ENCODE data around the gene ALDH8A1.
"Not testable (repeated sequence)": the region's sequence is repeated elsewhere in the genome, so short reads cannot be mapped to it uniquely, and the experiment has no call there.

Gene ALDH8A1

DNA sequence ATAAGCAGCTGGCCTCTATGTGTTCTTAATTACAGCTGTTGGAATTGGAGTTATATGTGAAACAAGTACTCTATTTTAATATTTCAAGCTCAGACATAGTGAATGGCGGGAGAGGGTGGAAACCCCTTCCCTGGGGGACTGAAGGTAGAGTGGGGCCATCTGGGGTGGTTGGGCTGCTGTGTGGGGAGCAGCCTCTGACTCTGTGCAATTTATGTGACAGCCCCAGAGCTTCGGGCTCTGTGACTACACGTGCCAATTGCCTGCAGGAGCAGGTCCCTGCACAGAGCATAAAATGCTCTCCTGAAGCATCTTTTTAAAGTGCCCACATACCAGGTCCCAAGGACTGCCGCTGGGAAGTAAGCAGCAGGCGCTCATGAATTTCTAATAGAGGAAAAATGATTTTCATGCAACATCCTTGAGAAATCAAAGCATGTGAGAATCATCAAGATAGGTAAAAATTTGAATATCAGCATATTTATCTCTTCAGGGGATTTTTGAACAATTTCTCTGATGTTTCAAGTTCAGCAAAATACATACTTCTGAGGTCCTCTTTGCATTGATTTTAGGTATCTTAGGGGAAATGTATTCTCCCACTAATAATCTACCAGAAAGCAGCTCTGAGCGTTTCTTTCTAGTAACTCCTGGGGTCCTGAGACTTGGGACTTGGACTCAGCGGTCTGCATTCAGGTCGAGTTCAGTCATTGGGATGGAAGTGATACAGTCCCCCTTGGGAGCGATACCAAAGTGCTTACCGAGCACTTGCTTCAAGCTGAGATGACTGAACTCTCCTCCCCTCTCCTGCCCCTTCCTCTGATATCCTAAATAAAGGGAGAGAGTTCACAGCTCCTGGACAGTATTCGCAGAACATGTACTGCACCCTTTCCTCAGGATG is 40.0 kb downstream of the ALDH8A1 start:
- no peak overlapping the region for H3K4me3 Mint-ChIP-seq
- H3K9me3 Mint-ChIP-seq = no peaks in the 10 kb centered on the region
- no peak overlapping the region for H3K27ac Mint-ChIP-seq
- no peaks in the 10 kb centered on the region for H3K36me3 Mint-ChIP-seq (ENCODE audit: low read depth)
- H3K4me1 Mint-ChIP-seq (ENCODE audit: low read depth) = no peaks in the 10 kb centered on the region
- peaks cover 10% of the 10 kb centered on the region for H3K27me3 Mint-ChIP-seq

DNA sequence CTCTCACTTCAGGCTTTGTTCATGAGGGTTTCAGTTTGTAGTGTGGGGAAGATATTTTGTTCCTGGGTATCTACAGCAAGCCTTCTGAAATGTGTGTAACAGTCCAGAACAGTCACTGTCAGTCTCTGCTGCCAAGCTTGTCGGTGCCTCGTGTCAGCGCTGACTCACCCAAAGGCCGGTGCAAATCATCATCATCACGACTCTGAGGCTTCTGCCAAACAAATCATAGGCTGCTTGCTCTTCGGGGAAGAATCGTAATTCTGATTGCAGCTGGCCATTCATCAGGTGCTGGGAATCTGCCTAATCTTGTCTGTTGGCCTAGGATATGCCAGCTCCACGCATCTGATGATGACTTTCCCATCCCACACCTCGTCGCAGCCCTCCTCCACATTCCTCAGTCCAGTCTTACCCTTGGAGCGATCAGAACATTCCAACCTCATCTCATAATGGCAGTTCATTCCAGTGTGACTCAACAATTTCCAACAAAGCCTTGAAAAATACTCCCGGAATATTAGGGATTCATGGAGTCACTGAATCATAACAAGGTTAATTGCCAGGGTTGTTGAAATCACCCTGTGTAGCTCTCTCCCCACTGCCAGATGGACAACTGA is 40.9 kb downstream of the ALDH8A1 start:
- H3K36me3 Mint-ChIP-seq (ENCODE audit: low read depth) = no peaks in the 10 kb centered on the region
- H3K27me3 Mint-ChIP-seq = peaks cover 10% of the 10 kb centered on the region

DNA sequence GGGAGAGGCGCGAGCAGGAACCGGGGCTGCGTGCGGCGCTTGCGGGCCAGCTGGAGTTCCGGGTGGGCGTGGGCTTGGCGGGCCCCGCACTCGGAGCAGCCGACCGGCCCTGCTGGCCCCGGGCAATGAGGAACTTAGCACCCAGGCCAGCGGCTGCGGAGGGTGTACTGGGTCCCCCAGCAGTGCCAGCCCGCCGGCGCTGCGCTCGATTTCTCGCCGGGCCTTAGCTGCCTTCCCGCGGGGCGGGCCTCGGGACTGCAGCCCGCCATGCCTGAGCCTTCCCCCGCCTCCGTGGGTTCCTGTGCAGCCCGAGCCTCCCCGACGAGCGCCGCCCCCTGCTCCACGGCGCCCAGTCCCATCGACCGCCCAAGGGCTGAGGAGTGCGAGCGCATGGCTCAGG is 45.2 kb downstream of the ALDH8A1 start:
- H3K36me3 Mint-ChIP-seq (ENCODE audit: low read depth); H3K27ac Mint-ChIP-seq; H3K9me3 Mint-ChIP-seq; H3K4me1 Mint-ChIP-seq (ENCODE audit: low read depth); H3K4me3 Mint-ChIP-seq; H3K27me3 Mint-ChIP-seq: not testable (repeated sequence)

More for the DNA sequence above, 40.9 kb downstream of the ALDH8A1 start:
- Mint-ChIP-seq H3K4me3 (no peak overlapping the region), H3K4me1 (ENCODE audit: low read depth) (no peaks in the 10 kb centered on the region), H3K9me3 (no peaks in the 10 kb centered on the region), H3K27ac (no peak overlapping the region)

DNA sequence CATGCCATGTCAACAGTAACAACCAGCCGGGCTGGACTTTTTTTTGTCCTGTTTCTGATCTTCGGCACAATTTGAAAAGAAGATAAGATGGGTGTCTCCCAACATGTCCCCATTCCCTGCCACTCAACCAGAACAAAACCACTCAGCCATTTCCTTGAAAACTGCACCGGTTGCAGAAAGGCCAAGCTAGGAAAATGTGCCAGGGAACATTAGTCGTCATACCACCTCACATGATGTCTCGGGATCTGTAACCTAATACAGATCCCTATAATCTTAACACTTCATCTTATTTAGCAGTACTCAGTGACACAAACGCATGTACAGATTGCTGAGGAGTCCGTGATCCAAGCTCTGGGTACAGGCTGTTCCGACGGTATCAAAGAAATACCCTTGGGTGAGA is 46.5 kb downstream of the ALDH8A1 start:
- Mint-ChIP-seq H3K27ac (no peak overlapping the region), H3K4me1 (ENCODE audit: low read depth) (no peaks in the 10 kb centered on the region), H3K9me3 (no peaks in the 10 kb centered on the region), H3K4me3 (no peak overlapping the region), H3K36me3 (ENCODE audit: low read depth) (no peaks in the 10 kb centered on the region), H3K27me3 (no peaks in the 10 kb centered on the region)

DNA sequence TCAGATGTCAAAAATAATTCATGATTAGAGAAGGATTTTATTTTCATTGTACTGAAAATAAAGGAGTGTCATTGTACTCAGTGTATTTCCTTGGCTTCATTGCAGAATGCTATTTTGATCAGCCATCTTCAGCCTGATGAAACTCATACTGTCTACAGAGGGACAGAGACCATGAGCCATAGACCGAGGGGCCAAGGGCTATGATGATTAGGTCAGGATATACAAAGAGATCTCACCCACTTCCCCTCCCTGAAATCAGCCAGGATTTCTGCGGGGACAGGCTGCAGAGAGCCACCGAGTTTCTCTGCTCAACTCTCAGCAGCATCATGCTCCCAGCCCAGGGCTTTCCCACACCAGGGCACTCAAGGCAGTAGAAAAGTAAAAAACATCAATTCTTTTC is 47.0 kb downstream of the ALDH8A1 start:
- Mint-ChIP-seq H3K36me3 (ENCODE audit: low read depth) (no peaks in the 10 kb centered on the region), H3K27me3 (no peaks in the 10 kb centered on the region), H3K4me3 (no peak overlapping the region), H3K9me3 (no peaks in the 10 kb centered on the region), H3K27ac (no peak overlapping the region), H3K4me1 (ENCODE audit: low read depth) (no peaks in the 10 kb centered on the region)

DNA sequence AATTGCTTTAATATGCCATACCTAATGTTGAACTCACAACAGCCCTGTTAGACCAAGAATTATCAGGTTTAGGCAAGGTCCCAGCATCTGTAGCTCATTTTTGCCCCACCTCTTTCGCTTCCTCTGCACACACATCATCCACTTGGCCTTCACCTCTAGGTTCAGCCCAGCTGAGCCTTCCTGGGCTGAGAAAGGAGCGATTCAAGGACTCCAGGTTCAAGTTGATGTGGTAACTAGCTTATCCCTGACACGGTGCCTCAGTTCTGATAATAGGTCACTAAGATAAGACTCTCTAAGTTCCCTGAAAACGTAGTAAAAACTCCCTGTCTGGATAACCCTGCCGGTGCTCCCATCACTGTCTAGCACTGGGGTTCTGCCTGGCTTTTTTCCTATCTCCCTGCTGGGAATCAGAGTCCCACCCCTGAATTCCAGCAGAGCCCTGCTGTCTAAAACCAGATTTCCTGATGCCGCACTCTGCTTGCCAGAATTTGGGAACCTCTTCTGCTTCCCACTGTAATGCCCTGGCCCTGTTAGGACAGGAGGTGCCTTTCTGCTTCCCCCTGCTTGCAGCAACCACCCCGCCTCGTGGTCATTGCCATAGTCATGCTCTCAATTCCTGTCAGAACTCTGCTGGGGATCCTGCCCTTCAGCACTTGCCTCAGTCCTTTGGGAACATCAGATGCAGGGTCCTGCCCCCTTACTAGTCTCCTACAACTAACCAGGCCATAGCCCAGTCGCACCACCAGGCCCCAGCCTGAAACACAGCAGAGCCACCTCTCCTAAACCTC is 47.6 kb downstream of the ALDH8A1 start:
- Mint-ChIP-seq H3K27ac (no peak overlapping the region), H3K36me3 (ENCODE audit: low read depth) (no peaks in the 10 kb centered on the region), H3K4me1 (ENCODE audit: low read depth) (no peaks in the 10 kb centered on the region), H3K9me3 (no peaks in the 10 kb centered on the region), H3K4me3 (no peak overlapping the region), H3K27me3 (no peaks in the 10 kb centered on the region)

DNA sequence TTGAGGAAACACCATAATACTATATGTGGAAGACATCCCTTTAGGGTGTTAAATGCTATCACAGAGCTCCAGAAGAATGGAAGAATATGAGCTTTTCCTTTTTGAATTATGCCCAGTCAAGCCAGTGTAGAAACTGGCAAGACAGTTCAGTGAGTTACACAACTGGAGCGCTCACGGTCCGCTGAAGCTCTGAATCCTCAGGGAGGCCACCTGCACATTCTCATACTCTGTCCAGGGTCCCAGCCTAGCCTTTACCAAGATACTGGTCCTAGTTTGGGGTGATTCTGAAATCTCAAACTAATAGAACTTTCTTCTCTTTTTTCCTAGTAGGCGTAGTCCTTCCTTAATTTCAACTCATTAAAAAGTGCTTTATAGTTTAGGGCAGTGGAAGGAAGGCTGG is 51.3 kb downstream of the ALDH8A1 start:
- Mint-ChIP-seq H3K4me3 (no peak overlapping the region), H3K4me1 (ENCODE audit: low read depth) (no peaks in the 10 kb centered on the region), H3K9me3 (no peaks in the 10 kb centered on the region), H3K27ac (no peak overlapping the region), H3K36me3 (ENCODE audit: low read depth) (no peaks in the 10 kb centered on the region), H3K27me3 (peaks cover 4% of the 10 kb centered on the region)

DNA sequence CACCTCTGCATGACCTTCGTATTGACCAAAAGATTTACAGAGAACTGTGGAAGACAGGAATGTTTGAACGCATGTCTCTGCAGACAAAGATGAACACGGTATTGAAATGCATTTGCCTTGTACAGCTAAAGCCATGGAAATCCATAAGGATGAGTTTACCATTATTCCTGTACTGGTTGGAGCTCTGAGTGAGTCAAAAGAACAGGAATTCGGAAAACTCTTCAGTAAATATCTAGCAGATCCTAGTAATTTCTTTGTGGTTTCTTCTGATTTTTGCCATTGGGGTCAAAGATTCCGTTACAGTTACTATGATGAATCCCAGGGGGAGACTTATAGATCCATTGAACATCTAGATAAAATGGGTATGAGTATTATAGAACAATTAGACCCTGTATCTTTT is 51.7 kb downstream of the ALDH8A1 start:
- not testable (repeated sequence) for H3K36me3 Mint-ChIP-seq (ENCODE audit: low read depth); H3K4me3 Mint-ChIP-seq; H3K4me1 Mint-ChIP-seq (ENCODE audit: low read depth); H3K27me3 Mint-ChIP-seq; H3K27ac Mint-ChIP-seq; H3K9me3 Mint-ChIP-seq

DNA sequence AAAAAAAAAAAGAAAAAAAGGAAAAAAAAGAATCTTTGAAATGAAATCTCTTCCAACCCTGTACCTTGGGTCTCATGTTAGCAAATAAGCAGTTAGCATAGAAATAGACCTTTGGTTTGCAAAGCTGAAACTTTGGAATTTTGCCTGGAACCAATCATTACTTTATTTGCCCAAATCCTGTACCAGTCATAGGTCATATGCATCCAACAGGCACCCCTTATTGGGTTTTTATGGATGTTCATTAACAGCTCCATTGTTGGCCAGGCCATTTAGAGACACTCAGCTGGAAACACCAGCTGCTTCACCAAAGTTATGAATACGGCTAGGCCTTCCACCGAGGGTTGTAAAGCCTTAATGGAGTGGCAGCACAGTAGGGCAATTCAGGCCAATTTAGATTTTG is 53.0 kb downstream of the ALDH8A1 start:
- Mint-ChIP-seq H3K4me3 (no peak overlapping the region), H3K9me3 (no peaks in the 10 kb centered on the region), H3K4me1 (ENCODE audit: low read depth) (no peaks in the 10 kb centered on the region), H3K36me3 (ENCODE audit: low read depth) (no peaks in the 10 kb centered on the region), H3K27me3 (peaks cover 7% of the 10 kb centered on the region), H3K27ac (no peak overlapping the region)

DNA sequence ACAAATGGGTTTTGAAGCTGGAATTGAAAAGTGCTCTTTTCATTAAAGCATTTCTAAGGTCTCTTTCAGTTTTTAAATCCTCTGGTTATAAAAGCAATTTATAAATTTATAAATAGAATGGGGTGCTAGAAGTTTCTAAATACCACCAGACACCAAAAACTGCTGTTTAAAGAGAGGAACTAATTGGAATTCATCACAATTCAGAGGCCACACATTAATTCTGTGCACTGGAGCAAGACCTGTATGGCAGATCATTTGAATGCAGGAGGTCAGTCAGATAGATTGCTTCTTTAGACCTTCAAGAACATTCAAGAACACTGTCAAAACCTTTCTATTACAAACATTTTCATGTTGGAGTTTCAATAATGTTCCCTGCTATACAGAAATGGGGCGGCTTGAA is 55.1 kb downstream of the ALDH8A1 start:
- Mint-ChIP-seq H3K4me3 (no peak overlapping the region), H3K27ac (no peak overlapping the region), H3K9me3 (no peaks in the 10 kb centered on the region), H3K27me3 (peaks cover 7% of the 10 kb centered on the region), H3K4me1 (ENCODE audit: low read depth) (no peaks in the 10 kb centered on the region), H3K36me3 (ENCODE audit: low read depth) (no peaks in the 10 kb centered on the region)

DNA sequence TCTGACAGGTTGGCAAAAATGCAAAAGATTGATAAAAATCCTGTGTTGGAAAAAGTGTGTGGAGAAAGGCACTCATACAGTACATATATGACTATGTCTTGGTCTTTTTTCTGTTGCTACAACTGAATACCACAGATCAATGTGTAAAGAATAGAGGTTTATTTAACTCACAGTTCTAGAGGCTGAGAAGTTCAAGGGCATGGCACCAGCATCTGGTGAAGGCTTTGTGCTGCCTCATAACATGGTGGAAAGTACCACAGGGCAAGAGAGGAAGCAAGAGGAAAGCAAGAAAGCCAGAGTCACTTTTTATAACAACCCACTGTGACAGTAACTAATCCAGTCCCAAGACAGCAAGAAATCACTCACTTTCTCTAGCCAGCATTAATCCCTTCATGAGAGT is 57.5 kb downstream of the ALDH8A1 start:
- Mint-ChIP-seq H3K27me3 (peaks cover 7% of the 10 kb centered on the region), H3K4me3 (no peak overlapping the region), H3K27ac (no peak overlapping the region), H3K4me1 (ENCODE audit: low read depth) (no peaks in the 10 kb centered on the region), H3K36me3 (ENCODE audit: low read depth) (no peaks in the 10 kb centered on the region), H3K9me3 (no peaks in the 10 kb centered on the region)

DNA sequence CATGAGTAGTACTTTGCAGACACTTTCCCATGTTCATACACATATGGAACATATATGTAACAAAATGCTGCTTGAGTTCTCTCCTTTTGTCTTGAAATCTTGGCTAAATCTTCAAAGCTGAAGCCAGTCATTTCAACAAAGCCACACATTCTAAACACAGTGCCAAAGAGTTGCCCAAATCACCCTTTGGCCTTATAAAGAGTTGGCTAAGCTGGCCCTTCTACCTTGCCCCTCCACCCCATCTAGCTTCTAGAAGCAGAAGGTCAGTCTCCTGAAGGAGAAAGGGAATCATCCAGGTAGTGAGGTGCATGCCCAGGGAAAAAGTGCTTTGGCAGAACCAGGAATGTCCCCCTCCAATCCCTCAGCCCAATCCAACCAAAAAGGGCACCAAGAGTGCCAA is 58.3 kb downstream of the ALDH8A1 start:
- Mint-ChIP-seq H3K4me1 (ENCODE audit: low read depth) (no peaks in the 10 kb centered on the region), H3K36me3 (ENCODE audit: low read depth) (no peaks in the 10 kb centered on the region), H3K27me3 (peaks cover 7% of the 10 kb centered on the region), H3K9me3 (no peaks in the 10 kb centered on the region), H3K4me3 (no peak overlapping the region), H3K27ac (no peak overlapping the region)

DNA sequence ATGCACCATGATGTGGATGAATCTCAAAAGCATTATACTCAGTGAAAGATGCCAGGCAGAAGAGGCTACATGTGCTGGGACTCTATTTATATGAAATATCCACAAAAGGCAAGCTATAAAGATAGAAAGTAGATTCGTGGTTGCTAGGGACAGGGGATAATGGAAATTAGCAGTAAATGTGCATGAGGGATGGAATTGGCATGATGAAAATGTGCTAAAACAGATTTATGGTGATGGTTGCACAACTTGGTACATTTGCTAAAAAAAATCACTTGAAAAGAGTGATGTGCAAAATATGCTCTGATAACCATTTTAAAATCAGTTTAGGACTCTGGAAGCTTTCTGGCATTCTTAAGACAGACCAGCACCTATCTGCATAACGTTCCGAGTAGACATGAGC is 61.6 kb downstream of the ALDH8A1 start:
- H3K4me1 Mint-ChIP-seq (ENCODE audit: low read depth) = no peaks in the 10 kb centered on the region
- peaks cover 13% of the 10 kb centered on the region for H3K27me3 Mint-ChIP-seq
- H3K9me3 Mint-ChIP-seq = no peaks in the 10 kb centered on the region
- no peak overlapping the region for H3K27ac Mint-ChIP-seq
- no peaks in the 10 kb centered on the region for H3K36me3 Mint-ChIP-seq (ENCODE audit: low read depth)
- no peak overlapping the region for H3K4me3 Mint-ChIP-seq

DNA sequence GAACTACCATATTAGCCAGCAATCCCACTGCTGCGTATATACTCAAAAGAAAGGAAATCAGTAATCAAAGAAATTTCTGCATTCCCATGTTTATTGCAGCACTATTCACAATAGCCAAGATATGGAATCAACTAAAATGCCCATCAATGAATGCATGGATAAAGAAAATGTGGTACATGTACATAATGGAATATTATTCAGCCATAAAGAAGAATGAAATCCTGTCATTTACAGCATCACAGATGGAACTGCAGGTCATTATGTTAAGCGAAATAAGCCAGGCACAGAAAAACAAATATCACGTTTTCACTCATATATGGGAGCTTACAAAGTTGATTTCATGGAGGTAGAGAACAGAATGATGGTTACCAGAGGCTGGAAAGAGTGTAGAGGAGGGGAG is 65.1 kb downstream of the ALDH8A1 start:
- H3K4me1 Mint-ChIP-seq (ENCODE audit: low read depth) = no peaks in the 10 kb centered on the region
- no peak overlapping the region for H3K27ac Mint-ChIP-seq
- peaks cover 13% of the 10 kb centered on the region for H3K27me3 Mint-ChIP-seq
- H3K36me3 Mint-ChIP-seq (ENCODE audit: low read depth) = no peaks in the 10 kb centered on the region
- H3K4me3 Mint-ChIP-seq = no peak overlapping the region
- no peaks in the 10 kb centered on the region for H3K9me3 Mint-ChIP-seq

DNA sequence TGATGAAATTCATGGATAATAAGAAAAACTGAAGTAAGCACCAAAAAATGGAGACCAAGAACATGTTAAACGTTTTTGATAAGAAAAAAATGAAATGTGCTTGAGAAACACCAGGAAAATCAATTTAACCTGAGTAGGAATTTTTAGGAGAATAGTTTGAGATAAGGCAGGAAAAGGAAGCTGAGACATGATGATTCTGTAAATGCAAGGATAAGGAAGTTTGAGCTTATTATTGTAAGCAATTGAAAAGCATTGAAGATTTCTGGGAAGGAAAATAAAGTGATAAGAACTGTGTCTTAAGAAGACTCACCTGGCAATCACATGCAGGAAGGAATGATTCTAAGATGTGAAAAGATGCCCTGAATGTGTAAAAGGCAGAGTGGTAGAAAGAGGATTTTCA is 66.6 kb downstream of the ALDH8A1 start:
- Mint-ChIP-seq H3K9me3 (no peaks in the 10 kb centered on the region), H3K27ac (no peak overlapping the region), H3K4me1 (ENCODE audit: low read depth) (no peaks in the 10 kb centered on the region), H3K36me3 (ENCODE audit: low read depth) (no peaks in the 10 kb centered on the region), H3K27me3 (peaks cover 13% of the 10 kb centered on the region), H3K4me3 (no peak overlapping the region)

All from stimulated activated naive CD8-positive, alpha-beta T cell treated with anti-CD3 and anti-CD28 coated beads, Interleukin-15, Interleukin-2, amounts not matched to agents 100 ng/mL and 50 ng/mL, for 24 hours (primary cell).